Measurements from ENCODE around the gene PUS1.
A peak's percentile ranks its signal among the peaks of the same experiment; 100 is the strongest.
"Not testable (repeated sequence)": the region's sequence is repeated elsewhere in the genome, so short reads cannot be mapped to it uniquely, and the experiment has no call there.

Gene PUS1

DNA sequence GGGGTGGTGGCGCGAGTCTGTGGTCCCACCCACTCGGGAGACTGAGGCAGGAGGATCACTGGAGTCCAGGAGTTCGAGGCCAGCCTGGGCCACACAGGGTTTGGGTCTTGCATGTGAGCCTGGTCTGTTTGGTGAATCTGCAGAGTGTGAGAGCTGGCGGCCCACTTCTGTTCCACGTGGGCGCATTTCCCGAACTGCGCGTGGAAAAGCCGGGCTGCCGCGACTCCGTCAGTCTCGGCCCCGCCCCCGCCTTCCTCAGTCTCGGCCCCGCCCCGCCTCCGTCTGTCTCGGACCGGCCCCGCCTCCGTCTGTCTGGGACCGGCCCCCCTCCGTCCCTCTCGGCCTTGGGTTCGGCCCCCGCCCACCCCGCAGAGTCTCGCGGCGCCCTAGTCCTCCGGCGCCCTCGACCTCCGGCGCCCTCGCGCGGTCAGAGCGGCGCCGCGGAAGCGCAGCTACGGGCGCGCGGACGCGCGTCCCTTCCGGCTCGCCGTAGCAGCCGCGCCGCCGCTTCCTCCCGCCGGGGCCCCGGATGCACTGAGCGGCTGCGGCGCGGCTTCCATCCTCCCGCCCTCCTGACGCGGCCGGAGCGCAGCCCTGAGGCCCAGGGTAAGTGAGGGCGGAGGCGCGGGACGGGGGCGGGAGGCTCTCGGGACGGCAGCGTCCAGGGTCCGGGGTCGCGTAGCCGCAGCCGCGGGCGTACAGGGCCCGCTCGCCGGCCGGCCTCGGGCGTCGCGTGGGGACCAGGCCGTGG lies 20.5 kb downstream of the PUS1 start, which contains the start of gene EP400:
EP400 (plus strand) TSS at position 512 of the 751 bp plus-strand sequence. CDS start 10,678 bp downstream, outside the sequence.
- TF ChIP-seq POLR2A (IDR thresholded peaks at IDR 0.05; ENCODE audit: extremely low read depth, insufficient read length) (peak; percentile 70), MYC (IDR thresholded peaks at IDR 0.05; ENCODE audit: low read depth, low read length) (peak; percentile 66)
- TF ChIP-seq, protein P1, sequence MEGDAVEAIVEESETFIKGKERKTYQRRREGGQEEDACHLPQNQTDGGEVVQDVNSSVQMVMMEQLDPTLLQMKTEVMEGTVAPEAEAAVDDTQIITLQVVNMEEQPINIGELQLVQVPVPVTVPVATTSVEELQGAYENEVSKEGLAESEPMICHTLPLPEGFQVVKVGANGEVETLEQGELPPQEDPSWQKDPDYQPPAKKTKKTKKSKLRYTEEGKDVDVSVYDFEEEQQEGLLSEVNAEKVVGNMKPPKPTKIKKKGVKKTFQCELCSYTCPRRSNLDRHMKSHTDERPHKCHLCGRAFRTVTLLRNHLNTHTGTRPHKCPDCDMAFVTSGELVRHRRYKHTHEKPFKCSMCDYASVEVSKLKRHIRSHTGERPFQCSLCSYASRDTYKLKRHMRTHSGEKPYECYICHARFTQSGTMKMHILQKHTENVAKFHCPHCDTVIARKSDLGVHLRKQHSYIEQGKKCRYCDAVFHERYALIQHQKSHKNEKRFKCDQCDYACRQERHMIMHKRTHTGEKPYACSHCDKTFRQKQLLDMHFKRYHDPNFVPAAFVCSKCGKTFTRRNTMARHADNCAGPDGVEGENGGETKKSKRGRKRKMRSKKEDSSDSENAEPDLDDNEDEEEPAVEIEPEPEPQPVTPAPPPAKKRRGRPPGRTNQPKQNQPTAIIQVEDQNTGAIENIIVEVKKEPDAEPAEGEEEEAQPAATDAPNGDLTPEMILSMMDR (IDR thresholded peaks at IDR 0.05; ENCODE audit: low read depth, low read length) = peak; percentile 53
- TF ChIP-seq, protein P2, sequence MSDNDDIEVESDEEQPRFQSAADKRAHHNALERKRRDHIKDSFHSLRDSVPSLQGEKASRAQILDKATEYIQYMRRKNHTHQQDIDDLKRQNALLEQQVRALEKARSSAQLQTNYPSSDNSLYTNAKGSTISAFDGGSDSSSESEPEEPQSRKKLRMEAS (IDR thresholded peaks at IDR 0.05; ENCODE audit: low read depth, low read length) = peak; percentile 70
- DNase-seq (ENCODE audit: low read depth) = peak; percentile 98
- H3K4me3 ChIP-seq (ENCODE audit: low read depth, low read length) = peak within 1 kb of the TSS; percentile 83

DNA sequence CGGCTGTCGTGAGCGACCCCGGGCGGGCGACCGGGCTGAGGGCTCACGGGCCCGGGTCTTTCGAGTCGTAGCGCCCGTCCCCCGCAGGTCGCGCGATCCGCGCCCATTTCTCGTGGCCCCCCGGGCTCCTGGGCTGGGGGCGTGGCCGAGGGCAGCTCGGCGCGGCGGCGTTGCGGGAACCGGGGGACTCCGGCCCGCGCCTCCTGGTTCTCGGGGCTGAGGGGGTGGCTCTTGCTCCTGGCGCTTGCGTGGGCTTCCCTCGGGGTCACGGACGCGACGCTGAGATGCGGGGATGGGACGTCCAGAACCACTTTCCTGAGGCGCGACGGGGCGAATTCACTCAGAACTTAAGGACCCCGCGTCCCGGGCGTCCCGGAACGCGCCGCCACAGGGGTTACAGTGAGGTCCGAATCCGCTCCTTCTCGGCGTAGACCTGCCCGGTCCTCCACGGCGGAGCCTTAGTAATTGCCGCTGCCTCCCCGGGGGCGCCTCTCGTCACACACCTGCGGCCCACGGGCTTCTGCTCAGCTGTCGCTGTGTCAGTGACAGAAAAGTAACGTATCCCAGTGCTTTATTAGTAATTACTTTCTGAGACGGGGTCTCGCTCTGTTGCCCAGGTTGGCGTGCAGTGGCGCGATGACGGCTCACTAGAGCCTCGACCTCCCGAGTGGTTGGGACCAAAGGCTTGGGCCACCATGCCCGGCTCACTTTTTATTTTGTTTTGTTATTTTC lies 21.3 kb downstream of the PUS1 start:
- H3K4me3 ChIP-seq (ENCODE audit: low read depth, low read length) = peak overlapping the region; percentile 83
- no peak for TF ChIP-seq POLR2A (IDR thresholded peaks at IDR 0.05; ENCODE audit: extremely low read depth, insufficient read length)
- TF ChIP-seq, protein P2 (IDR thresholded peaks at IDR 0.05; ENCODE audit: low read depth, low read length) = no peak
- no peak for TF ChIP-seq MYC (IDR thresholded peaks at IDR 0.05; ENCODE audit: low read depth, low read length)
- TF ChIP-seq, protein P1 (IDR thresholded peaks at IDR 0.05; ENCODE audit: low read depth, low read length) = no peak
- peak; percentile 55 for DNase-seq (ENCODE audit: low read depth)

DNA sequence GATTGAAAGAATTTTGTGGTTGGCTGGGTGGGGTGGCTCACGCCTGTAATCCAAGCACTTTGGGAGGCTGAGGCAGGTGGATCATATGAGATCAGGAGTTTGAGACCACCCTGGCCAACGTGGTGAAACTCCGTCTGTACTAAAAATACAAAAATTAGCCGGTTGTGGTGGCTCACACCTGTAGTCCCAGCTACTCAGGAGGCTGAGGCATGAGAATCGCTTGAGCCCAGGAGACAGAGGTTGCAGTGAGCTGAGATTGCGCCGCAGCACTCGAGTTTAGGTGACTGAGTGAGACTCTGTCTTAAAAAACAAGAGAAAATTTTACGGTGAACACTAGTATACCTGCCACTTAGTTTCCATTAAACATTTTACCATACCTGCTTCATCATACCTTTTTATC lies 24.7 kb downstream of the PUS1 start:
- DNase-seq (ENCODE audit: low read depth); H3K4me3 ChIP-seq (ENCODE audit: low read depth, low read length): not testable (repeated sequence)

DNA sequence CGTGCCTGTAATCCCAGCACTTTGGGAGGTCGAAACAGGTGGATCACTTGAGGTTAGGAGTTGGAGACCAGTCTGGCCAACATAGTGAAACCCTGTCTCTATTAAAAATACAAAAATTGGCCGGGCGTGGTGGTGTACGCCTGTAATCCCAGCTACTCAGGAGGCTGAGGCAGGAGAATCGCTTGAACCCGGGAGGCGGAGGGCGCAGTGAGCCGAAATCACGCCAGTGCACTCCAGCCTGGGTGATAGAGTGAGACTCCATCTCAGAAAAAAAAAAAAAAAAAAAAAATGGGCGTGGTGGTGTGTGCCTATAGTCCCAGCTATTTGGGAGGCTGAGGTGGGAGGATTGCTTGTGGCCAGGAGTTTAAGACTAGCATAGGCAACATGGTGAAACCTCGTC lies 25.4 kb downstream of the PUS1 start:
- DNase-seq (ENCODE audit: low read depth); H3K4me3 ChIP-seq (ENCODE audit: low read depth, low read length): not testable (repeated sequence)

DNA sequence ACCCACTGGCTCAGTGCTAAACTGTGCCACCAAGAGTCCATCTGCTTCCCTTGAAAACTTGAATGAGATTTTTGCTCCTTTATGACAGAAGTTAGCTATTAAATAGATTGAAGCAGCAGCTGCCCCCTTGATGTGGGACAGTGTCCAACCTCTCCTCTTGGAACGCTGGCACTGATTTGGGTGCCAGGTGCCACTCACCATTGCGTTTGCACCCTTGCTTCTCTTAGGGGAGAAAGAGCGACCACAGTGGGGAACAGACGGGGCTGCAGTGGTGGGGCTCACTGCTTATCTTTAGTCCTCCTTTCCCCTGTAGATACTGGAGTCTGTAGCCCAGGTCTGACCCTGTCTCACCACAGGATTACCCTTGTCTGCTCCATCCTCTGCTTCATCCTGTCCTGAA lies 30.0 kb downstream of the PUS1 start:
- no peak for DNase-seq (ENCODE audit: low read depth)
- no peak overlapping the region for H3K4me3 ChIP-seq (ENCODE audit: low read depth, low read length)
- TF ChIP-seq, protein P1 (IDR thresholded peaks at IDR 0.05; ENCODE audit: low read depth, low read length) = no peak
- no peak for TF ChIP-seq POLR2A (IDR thresholded peaks at IDR 0.05; ENCODE audit: extremely low read depth, insufficient read length)
- TF ChIP-seq MYC (IDR thresholded peaks at IDR 0.05; ENCODE audit: low read depth, low read length) = no peak
- TF ChIP-seq, protein P2 (IDR thresholded peaks at IDR 0.05; ENCODE audit: low read depth, low read length) = no peak

DNA sequence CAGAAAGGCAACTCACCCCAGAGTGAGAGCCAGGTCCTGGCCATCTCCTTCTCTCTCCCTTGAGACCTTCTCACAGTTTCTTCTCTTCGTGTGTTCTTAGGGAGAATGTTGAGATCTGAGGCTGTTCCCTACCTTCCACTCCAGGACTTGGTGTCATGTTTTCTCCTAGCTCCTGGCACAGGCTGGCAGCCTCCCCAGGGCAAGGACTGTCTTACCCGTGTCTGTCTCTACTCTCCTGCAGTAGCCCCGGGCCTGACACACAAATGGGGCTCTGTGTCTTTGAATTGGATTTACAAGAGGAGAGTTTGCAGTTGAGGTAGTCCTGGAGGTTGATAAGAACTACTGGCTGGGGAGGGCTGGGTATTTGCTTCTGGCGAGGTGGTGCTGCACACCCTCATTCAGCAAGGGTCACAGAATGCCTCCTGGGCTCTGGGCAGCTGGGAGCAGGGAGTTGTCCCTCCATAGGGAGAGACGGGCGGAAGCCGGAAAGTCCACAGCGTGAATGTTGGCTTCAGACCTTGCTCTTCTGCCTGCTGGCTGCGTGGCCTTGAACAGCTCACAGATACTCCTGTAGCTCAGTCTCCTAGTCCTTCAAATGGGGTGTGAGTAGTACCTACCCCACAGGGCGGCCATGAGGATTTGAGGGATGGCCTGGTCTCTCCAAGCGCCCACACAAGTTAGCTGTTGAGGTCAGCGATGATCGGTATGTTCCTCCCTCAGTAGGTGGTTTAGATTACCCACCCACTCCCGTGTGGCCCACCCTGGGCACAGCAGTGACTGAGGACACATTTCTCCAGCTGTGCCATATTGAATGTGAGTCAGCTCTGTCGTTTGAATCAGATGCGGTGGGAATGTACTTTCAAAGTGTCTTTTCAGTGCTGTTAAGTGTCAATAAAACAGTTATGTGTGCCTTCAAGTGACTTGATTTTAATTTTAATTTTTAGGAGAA lies 30.8 kb downstream of the PUS1 start:
- no peak overlapping the region for H3K4me3 ChIP-seq (ENCODE audit: low read depth, low read length)
- no peak for DNase-seq (ENCODE audit: low read depth)
- TF ChIP-seq POLR2A (IDR thresholded peaks at IDR 0.05; ENCODE audit: extremely low read depth, insufficient read length) = no peak
- TF ChIP-seq, protein P2 (IDR thresholded peaks at IDR 0.05; ENCODE audit: low read depth, low read length) = no peak
- TF ChIP-seq, protein P1 (IDR thresholded peaks at IDR 0.05; ENCODE audit: low read depth, low read length) = no peak
- no peak for TF ChIP-seq MYC (IDR thresholded peaks at IDR 0.05; ENCODE audit: low read depth, low read length)

DNA sequence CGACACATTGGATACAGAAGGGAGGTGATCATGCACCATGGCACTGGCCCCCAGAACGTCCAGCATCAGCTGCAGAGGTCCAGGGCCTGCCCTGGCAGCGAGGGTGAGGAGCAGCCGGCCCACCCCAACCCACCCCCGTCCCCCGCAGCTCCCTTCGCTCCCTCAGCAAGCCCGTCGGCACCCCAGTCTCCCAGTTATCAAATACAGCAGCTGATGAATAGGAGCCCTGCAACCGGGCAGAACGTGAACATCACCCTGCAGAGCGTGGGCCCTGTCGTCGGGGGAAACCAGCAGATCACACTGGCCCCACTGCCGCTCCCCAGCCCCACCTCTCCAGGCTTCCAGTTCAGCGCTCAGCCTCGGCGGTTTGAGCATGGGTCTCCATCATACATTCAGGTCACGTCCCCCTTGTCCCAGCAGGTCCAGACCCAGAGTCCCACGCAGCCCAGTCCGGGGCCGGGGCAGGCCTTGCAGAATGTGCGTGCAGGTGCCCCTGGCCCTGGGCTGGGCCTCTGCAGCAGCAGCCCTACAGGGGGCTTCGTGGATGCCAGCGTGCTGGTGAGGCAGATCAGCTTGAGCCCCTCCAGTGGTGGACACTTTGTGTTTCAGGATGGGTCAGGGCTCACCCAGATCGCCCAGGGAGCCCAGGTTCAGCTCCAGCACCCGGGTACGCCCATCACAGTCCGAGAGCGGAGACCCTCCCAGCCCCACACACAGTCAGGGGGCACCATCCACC lies 31.7 kb downstream of the PUS1 start:
- not testable (repeated sequence) for DNase-seq (ENCODE audit: low read depth); H3K4me3 ChIP-seq (ENCODE audit: low read depth, low read length)

DNA sequence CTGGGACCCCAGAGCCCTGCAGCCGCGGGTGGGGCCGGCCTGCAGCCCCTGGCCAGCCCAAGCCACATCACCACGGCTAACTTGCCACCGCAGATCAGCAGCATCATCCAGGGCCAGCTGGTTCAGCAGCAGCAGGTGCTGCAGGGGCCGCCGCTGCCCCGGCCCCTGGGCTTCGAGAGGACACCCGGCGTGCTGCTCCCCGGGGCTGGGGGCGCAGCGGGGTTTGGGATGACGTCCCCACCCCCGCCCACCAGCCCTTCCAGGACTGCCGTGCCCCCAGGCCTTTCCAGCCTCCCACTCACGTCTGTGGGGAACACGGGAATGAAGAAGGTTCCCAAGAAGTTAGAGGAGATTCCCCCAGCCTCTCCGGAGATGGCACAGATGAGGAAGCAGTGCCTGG lies 32.3 kb downstream of the PUS1 start:
- not testable (repeated sequence) for H3K4me3 ChIP-seq (ENCODE audit: low read depth, low read length); DNase-seq (ENCODE audit: low read depth)

Data from NB4 (cell line).